ENCODE measurements around the gene BCS1L.

The BCS1L gene

DNA sequence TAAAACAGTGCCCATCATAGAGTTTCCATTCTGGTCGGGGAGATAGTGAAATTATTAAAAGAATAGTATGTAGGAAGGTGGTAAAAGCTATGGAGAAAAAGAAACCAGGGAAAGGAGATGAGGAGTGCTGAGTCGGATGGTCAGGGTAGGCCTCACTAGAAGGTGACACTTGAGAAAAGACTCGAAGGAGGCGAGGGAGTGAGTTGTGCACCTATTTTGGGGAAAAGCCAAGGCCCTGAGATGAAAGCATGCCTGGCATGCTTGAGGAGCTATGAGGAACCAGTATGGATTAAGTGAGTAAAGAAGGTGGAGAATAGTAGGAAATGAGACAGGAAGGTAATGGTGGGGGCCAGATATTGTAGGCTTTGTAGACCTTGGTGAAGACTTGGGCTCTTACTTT is 43.9 kb downstream of the BCS1L start:
- no peak overlapping the region for H3K4me3 ChIP-seq (replicated peaks; ENCODE audit: insufficient read depth, low read length)
- H3K27ac ChIP-seq (replicated peaks), result no peak overlapping the region
- no peak for DNase-seq (ENCODE audit: low read depth in 1 of 2, low spot score in 1 of 2)
- H3K27me3 ChIP-seq (ENCODE audit: insufficient read depth, poor library complexity, severe bottlenecking), result no peaks in the 10 kb centered on the region
- TF ChIP-seq, protein P1, sequence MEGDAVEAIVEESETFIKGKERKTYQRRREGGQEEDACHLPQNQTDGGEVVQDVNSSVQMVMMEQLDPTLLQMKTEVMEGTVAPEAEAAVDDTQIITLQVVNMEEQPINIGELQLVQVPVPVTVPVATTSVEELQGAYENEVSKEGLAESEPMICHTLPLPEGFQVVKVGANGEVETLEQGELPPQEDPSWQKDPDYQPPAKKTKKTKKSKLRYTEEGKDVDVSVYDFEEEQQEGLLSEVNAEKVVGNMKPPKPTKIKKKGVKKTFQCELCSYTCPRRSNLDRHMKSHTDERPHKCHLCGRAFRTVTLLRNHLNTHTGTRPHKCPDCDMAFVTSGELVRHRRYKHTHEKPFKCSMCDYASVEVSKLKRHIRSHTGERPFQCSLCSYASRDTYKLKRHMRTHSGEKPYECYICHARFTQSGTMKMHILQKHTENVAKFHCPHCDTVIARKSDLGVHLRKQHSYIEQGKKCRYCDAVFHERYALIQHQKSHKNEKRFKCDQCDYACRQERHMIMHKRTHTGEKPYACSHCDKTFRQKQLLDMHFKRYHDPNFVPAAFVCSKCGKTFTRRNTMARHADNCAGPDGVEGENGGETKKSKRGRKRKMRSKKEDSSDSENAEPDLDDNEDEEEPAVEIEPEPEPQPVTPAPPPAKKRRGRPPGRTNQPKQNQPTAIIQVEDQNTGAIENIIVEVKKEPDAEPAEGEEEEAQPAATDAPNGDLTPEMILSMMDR (IDR thresholded peaks at IDR 0.05; ENCODE audit: insufficient read depth, low read length), result no peak
- TF ChIP-seq GABPA (IDR thresholded peaks at IDR 0.05; ENCODE audit: low read depth) (no peak), SPI1 (IDR thresholded peaks at IDR 0.05; ENCODE audit: borderline replicate concordance, low read depth) (no peak), POLR2AphosphoS5 (IDR thresholded peaks at IDR 0.05; ENCODE audit: low read depth) (no peak)
- TF ChIP-seq, protein P2, sequence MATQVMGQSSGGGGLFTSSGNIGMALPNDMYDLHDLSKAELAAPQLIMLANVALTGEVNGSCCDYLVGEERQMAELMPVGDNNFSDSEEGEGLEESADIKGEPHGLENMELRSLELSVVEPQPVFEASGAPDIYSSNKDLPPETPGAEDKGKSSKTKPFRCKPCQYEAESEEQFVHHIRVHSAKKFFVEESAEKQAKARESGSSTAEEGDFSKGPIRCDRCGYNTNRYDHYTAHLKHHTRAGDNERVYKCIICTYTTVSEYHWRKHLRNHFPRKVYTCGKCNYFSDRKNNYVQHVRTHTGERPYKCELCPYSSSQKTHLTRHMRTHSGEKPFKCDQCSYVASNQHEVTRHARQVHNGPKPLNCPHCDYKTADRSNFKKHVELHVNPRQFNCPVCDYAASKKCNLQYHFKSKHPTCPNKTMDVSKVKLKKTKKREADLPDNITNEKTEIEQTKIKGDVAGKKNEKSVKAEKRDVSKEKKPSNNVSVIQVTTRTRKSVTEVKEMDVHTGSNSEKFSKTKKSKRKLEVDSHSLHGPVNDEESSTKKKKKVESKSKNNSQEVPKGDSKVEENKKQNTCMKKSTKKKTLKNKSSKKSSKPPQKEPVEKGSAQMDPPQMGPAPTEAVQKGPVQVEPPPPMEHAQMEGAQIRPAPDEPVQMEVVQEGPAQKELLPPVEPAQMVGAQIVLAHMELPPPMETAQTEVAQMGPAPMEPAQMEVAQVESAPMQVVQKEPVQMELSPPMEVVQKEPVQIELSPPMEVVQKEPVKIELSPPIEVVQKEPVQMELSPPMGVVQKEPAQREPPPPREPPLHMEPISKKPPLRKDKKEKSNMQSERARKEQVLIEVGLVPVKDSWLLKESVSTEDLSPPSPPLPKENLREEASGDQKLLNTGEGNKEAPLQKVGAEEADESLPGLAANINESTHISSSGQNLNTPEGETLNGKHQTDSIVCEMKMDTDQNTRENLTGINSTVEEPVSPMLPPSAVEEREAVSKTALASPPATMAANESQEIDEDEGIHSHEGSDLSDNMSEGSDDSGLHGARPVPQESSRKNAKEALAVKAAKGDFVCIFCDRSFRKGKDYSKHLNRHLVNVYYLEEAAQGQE (IDR thresholded peaks at IDR 0.05; ENCODE audit: insufficient replicate concordance, low read depth), result no peak

DNA sequence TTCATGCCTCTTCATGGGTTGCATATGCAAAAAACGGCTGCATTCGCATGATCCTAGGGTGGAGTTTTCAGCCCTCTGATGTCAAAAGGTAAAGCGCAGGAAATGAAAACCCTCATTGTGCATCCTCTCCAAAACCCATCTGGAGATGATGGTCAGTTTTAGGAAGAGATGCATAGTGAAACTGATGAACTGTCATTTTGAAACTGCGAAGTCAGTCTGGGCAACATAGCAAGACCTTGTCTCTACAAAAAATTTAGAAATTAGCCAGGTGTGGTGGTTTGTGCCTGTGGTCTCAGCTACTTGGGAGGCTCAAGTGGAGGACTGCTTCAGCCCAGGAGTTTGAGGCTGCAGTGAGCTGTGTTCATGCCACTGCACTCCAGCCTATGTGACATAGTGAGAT is 48.6 kb downstream of the BCS1L start:
- H3K4me3 ChIP-seq (replicated peaks; ENCODE audit: insufficient read depth, low read length), result no peak overlapping the region
- H3K27ac ChIP-seq (replicated peaks), result no peak overlapping the region
- no peaks in the 10 kb centered on the region for H3K27me3 ChIP-seq (ENCODE audit: insufficient read depth, poor library complexity, severe bottlenecking)
- no peak for DNase-seq (ENCODE audit: low read depth in 1 of 2, low spot score in 1 of 2)
- TF ChIP-seq, protein P2 (IDR thresholded peaks at IDR 0.05; ENCODE audit: insufficient replicate concordance, low read depth), result no peak
- TF ChIP-seq GABPA (IDR thresholded peaks at IDR 0.05; ENCODE audit: low read depth), result no peak
- TF ChIP-seq, protein P1 (IDR thresholded peaks at IDR 0.05; ENCODE audit: insufficient read depth, low read length), result no peak
- no peak for TF ChIP-seq POLR2AphosphoS5 (IDR thresholded peaks at IDR 0.05; ENCODE audit: low read depth)
- TF ChIP-seq SPI1 (IDR thresholded peaks at IDR 0.05; ENCODE audit: borderline replicate concordance, low read depth), result no peak

DNA sequence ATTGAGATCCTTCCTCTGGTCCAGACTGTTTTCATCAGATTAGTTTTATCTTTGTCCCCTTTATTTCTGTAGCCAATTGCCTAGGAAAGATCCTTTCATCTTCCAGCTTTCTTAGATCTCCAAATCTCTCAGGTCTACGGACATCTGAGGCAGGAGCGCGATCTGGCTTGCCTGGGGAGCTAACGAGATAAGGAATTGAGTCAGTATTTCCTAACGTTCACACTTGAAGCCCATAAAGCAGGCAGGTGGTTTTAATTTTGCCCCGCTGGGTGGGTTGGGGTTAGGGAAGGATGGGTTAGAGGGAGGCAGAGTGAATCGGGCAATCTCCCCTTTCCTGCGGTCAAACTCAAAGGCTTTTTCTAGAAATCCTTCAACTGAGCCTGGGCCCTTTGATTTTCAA is 50.4 kb downstream of the BCS1L start:
- Histone ChIP-seq H3K27me3 (ENCODE audit: insufficient read depth, poor library complexity, severe bottlenecking) (no peaks in the 10 kb centered on the region), H3K27ac (replicated peaks) (no peak overlapping the region), H3K4me3 (replicated peaks; ENCODE audit: insufficient read depth, low read length) (no peak overlapping the region)
- no peak for DNase-seq (ENCODE audit: low read depth in 1 of 2, low spot score in 1 of 2)
- TF ChIP-seq, protein P1 (IDR thresholded peaks at IDR 0.05; ENCODE audit: insufficient read depth, low read length), result no peak
- TF ChIP-seq SPI1 (IDR thresholded peaks at IDR 0.05; ENCODE audit: borderline replicate concordance, low read depth) (no peak), POLR2AphosphoS5 (IDR thresholded peaks at IDR 0.05; ENCODE audit: low read depth) (no peak), GABPA (IDR thresholded peaks at IDR 0.05; ENCODE audit: low read depth) (no peak)
- TF ChIP-seq, protein P2 (IDR thresholded peaks at IDR 0.05; ENCODE audit: insufficient replicate concordance, low read depth), result no peak

All from HL-60 (cell line).